Stimulated activated naive CD4-positive, alpha-beta T cell treated with Interleukin-2 at 50 U/mL for 16 hours (primary cell): ENCODE results near the gene SLC38A9.

Experiments
- DNase-seq: peaks from one replicate; lab custom pipeline; 2025; lab: John Stamatoyannopoulos, UW

Gene SLC38A9

DNA sequence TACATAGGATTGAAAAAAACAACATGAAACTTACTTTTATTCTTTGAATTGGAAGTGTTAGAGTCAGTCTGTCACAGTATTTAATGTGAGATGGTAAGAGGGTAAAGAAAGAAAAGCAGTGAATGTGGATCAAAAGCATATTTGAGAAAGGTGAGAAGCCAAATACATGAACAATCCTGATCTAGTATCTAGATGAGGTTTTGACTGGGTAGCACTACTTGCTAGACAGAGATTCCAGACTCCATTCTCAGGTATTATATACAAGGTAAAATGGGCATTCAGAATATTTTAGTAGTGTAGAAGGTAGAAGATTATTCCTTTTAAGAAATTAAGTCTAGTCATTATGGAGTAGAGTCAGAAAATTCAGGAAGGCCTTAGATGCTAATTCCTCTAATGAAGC lies 62.2 kb downstream of the SLC38A9 start:
- DNase-seq, result no peak

DNA sequence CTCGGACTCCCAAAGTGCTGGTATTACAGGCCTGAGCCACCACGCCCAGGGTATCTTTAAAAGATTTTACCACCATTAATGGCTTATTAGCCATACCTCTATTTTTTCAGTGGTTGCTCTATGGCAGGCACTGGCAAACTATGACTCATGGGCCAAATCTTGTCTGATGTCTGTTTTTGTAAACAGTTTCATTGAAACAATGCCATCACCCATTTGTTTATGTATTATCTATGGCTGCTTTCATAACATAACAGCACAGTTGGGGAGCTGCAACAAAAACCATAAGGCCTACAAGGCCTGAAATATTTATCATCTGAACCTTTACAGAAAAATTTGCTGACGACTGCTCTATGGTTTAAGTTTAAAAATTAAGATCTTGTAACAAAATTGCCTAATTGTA lies 66.8 kb downstream of the SLC38A9 start:
- no peak for DNase-seq

DNA sequence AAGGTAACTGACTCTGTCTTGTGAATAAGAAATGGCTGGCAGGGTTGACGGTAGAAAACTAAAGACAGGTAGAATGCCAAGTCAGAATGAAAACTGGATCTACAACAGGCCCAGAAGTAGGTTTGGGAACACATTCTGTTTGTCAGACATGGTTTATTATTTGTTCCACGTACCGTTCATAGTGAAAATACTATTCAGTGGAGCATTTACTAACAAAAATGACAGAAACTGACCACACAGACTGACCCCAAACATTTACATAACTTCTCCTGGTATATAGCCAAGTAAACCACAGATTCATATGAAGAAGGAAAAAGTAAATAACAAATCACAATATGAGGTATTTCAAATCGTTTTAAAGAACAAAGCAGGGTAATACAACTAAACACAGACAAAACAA lies 73.7 kb downstream of the SLC38A9 start:
- DNase-seq, result no peak

DNA sequence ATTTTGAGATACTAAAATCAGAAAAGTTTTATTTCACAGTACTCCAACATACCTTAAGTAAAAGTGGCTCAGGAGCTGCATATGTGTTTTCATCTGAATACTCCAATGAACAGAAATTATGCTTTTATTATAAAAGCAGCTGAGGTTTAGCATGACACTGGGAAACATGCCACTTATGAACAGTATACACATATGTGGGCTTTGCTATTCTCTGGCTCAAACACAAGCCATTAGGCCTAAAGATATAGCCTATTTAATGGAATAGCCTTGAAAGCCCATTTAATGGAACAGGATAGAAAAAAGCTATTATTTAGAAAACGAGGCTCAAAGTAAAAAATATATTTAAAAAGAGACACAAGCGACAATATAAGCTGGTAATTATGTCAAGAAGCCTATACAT lies 74.1 kb downstream of the SLC38A9 start:
- no peak for DNase-seq

DNA sequence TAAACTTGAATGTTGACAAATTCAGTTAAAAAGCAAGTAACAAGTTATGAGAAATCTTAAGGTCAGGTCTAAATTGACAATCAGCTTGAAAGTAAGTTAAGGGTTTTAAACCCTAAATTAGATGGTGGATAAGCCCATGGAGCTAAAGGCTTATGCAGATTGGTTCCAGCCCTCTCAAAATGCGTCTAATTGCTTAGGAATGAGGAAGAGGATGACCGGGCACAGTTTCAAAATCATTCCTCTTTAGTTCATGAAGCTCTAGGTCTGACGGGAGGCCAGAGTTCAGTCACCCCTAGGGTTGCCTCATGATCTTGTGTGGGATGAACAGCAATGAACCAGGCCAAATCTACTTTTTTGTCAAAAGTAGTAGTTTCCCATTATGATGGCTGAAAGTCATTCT lies 75.4 kb downstream of the SLC38A9 start:
- no peak for DNase-seq

DNA sequence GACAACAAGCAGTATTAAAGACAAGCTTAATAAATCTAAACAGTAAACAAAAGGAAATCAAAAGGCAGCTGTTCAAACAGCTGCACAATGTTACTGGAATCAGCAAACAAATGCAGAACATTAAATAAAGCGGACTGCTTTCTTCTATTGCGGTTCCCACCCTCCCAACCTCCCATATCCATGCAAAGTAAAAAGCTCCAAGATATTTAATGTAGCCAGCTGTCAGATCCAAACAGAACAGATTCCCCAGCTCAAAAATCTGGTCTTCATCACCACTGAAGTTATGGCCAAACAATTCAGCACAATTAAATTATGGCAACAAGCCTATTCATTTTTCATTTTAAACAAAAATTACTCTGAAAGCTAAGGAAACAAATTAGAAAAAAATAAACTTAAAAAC lies 75.9 kb downstream of the SLC38A9 start:
- no peak for DNase-seq

DNA sequence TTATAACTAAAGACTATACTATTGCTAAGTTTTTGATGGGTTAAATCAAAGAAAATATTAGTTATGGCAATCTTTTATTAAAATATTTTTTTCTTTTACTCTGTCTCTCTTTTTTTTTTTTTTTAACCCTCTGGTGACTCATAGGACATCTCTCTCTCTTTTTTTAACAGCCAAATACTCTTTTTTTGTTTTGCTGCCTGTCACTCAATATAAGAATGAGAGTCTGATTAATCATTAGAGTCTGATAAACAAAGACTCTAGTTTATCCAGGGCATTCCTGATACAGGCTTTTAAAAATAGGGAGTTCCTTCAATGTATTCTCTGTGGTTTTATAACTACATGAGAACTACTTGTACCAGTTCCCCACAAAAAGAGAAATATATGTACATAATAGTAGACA lies 77.3 kb downstream of the SLC38A9 start:
- no peak for DNase-seq

DNA sequence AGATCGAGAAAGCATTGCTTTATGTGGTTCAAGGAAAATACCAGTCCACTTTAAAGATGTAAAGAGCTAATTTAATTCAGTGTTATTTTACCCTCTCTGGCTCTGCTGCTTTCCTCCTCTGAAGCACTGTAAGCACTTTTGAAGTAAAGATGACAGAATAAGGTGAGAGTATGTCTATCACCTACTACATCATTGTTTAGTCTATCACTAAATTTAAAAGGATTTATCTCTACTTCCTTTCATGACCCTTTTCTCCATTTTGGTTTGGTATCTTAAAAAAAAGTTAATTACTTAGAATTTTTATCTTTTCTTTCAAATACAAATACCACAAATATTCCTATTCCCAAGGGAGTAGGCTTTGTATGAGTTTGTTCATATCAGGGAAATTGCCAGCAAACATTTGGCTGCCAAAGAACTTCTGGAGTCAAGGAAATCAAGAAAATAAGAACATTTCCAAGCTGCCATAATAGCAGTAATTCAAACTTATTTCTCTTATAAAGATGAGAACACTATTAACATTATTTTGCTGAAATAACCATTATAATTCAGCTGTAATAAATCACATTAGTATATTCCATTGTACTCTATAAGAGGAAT lies 77.8 kb downstream of the SLC38A9 start:
- no peak for DNase-seq

DNA sequence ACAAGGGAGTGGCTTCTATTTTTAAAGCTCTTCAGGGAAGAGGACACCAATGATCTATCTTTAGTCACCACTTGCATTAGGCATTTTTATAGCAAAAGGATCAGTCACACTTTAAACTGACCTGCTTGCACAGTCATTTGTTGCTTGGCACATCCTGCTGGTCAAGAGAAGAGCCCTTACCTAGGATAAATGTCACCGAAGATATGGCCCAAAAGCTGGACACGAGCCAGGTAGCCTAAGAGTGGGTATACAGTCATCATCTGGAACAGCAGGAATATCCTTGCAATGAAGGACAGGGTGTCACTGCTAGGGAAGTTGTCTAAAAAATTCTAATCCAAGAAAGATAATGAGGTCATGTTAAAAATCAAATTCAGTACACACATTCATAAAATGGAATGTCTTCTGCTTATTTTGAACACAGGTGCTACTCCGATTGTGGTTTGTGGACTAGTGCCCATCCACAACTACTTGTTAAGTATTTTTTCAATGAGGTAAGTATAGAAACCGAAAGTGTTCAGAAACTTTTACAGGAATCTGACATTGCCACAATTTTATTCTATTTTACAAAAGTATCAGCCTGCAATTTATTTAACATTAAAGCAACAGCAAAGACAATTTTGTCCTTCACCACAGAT lies 78.4 kb downstream of the SLC38A9 start:
- no peak for DNase-seq

DNA sequence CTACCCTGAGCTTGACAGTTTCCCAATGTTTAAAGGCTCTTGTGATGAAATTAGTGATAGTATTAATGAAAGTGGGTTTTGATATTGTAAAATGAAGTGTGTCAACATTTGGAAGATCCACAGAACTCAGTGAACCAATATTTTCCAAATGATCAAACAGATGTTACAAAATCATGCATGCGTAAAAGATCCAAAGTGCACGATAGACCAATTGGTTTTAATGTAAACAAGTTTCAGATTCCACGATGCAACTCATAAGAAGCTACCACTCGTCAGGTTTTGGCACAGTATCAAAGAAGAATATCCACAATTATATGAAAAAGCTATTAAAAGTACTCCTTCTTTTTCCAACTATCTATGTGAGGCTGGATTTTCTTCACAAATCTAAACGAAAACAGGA lies 82.3 kb downstream of the SLC38A9 start:
- DNase-seq, result no peak

DNA sequence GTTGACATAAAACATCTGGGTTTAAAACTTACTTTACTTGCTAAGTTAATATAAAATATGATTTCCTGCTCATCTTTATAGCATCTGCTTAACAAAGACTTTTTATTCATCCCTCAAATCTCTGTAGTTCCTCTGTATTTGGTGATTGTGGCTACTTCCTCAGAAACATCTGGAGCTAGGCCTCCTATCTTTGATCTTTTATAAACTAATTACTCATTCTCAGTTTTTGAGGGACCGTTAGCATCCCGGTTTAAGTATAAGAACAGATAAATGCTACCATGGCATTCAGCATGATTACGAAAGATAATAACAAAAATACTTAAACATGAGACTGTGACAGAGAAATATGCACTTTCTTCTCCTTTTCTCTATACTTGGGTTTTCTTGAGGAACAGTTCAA lies 85.3 kb downstream of the SLC38A9 start:
- no peak for DNase-seq

DNA sequence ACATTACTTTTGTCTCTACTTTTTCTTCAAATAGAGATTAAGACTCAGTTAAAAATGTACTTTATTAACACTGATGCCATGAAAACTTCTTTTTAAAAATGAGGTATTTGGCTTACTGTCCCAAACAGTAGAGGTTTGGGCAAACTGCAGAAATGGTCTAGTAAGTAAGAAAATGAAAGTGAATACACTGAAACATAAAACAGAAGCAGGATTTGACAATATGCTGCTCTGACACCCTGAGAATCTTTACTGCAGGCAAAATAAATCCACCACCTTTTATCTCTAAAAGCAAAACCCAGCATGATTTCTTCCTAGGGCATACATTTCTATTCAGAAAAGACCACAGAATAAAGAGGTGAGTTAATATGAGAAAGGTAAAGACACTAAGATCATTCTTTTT lies 86.2 kb downstream of the SLC38A9 start:
- no peak for DNase-seq

DNA sequence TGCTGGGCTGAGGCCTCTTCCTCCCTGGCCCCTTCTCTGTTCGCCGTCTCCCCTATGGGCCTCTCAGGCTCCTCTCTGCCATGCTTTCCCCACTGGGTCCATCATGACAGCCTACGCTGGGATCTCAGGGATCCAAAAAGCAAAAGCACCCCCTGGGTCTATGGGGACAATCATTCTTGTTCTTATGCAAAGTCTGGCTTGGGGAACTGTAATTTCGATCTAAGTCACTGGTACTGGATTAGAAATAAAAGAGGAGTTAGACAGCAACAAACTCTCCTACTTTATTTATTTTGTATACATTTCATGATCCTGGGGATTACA lies 86.6 kb downstream of the SLC38A9 start:
- no peak for DNase-seq

DNA sequence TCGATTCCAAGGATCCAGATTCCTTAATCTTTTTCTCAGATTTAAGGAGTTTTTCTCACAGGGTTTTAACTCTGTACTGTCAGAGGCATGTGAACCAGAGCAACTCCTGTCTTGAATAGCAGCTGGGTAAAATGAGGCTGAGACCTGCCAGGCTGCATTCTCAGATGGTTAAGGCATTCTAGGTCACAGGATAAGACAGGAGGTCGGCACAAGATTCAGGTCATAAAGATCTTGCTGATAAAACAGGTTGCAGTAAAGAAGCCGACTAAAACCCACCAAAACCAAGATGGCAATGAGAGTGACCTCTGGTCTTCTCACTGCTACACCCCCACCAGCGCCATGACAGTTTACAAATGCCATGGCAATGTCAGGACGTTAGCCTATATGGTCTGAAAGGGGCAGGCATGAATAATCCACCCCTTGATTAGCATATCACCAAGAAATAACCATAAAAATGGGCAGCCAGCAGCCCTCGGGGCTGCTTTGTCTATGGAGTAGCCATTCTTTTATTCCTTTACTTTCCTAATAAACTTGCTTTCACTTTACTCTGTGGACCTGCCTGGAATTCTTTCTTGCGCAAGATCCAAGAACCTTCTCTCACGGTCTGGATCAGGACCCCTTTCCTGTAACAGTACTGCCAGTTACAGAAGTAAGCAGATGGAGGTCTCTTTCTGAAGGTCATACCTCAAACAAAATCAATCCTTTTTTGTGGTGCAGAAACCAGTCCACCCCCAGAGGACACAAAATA lies 87.1 kb downstream of the SLC38A9 start:
- DNase-seq, result no peak

DNA sequence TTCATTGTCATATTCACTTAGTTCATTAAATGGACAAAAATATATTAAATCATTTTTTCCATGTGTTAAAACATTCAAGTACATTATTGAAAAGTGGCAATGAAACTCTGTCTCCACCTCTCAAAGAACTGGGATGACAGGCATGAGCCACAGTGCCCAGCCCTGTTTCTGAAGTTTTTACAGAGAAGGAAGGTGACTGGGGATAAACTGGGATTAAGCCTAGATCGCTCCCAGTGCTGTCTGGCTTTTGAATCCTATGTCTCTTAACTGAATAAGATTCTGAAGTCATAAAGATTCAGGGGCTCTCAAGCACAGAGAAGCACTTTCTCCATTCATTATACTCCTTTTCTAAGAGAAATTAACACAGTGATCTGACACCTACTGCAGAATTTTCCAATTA lies 88.3 kb downstream of the SLC38A9 start:
- no peak for DNase-seq

DNA sequence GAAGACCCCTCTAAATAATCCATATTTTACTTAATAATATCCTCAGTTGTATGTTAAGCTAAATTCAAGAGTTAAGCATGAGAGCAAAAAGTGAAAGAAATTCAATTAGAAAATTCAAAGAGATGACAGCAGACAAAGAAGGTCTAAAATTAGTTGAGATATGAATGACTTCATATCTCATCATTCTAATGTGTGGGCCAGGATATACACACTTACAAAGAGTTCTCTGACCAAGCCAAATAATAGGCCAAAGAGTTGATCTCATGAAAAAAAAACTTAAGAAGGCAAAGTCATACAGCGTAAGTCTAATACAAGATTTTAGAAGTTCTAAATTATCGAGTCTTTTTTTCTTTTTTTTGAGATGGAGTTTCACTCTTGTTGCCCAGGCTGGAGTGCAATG lies 89.7 kb downstream of the SLC38A9 start:
- no peak for DNase-seq

DNA sequence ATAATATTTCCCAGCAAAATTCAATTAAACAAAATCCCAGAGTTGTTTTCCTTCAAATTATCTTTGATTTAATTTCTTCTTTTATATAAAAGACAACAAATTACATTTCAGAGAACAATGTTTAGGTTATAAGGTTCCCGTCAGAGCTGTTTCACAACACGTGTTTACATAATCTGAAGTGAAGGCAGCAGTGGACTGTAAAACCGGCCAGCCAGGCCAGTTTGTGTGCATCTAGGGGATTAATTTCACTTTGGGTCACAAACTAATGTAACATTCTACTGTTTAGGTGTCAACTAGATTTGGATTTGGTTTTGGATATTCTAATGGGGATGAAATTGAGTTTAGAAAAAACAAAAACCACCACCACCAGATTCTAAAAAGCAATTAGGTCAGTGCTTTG lies 90.9 kb downstream of the SLC38A9 start:
- no peak for DNase-seq

DNA sequence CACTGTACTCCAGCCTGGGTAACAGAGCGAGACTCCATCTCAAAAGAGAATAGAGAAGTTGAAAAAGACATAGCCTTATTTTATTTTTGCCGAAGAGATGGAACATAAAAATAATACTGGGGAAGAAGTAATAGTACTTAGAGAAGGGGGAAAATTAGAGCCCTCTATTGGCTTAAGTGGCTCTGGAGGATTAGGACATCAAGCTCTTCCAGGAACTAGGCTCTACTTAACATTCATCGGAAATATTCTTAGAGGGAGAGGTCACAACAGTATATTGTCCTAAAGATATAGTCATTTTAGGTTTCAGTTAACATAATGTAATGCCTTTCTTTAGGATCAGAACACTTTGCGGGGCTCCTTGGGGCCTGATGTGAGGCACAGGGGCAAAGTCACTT lies 91.4 kb downstream of the SLC38A9 start:
- no peak for DNase-seq

DNA sequence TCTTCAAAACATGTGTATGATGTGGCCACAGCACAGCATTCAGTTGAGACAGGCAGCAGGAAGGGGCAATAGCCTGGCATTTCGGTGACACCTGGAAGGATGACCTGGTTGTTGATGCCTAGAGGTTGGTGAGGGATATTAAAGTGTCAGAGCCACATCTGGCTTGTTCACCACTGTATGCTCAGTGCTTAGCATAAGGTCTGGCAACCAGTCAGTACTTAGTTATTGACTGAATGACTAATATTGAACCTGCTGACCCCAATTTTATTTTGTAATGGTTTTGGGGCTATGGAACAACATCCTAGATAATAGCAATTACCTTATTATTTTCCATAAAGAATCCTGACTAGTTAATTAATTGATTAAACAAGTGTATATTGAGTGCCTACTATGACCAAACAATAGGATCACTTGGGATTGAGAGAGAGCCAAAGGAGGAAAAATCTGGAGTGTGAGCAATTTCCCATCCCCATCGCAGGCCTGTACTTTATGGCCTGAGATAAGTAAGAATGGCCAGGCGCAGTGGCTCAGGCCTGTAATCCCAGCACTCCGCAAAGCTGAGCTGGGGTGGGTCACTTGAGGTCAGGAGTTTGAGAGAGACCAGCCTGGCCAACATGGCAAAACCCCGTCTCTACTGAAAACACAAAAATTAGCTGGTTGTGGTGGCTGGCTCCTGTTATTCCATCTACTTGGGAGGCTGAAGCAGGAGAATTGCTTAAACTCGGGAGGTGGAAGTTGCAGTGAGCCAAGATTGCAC lies 91.9 kb downstream of the SLC38A9 start:
- DNase-seq, result no peak

DNA sequence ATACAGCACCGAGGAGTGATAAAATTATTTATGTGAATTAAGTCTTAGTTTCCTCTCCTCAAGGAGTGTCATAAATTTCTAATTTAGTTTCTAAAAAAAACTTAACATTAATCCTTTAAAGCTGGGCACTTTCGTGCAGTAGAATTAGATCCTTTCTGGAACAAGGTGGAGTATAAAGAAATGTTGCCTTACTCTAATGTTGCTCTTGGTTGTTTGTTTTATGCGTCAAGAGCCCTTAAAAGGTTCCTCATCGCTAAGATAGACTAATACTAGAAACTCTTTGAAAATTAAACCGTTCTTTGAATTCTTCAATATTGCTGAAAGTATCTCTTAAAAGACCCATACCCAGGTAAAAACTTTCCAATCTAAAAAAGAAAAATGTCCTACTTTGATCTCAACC lies 93.8 kb downstream of the SLC38A9 start:
- DNase-seq, result no peak

DNA sequence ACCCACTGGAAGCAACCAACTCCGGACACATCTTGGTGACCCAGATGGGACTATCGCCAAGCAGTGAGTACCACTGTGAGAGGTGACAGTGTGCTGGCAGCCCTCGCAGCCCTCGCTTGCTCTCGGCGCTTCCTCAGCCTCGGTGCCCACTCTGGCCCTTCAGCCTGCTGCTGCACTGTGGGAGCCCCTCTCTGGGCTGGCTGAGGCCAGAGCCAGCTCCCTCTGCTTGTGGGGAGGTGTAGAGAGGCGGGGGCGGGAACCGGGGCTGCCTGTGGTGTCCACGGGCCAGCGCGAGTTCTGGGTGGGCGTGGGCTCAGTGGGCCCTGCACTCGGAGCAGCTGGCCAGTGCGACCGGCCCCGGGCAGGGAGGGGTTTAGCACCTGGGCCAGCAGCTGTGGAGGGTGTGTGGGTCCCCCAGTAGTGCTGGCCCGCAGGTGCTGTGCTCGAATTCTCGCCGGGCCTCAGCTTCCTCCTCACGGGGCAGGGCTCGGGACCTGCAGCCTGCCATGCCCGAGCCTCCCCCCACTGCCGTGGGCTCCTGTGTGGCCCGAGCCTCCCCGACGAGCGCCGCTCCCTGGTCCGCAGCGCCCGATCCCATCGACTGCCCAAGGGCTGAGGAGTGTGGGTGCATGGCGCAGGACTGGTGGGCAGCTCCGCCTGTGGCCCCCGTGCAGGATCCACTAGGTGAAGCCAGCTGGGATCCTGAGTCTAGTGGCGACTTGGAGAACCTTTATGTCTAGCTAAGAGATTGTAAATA lies 98.8 kb downstream of the SLC38A9 start:
- DNase-seq, result no peak

DNA sequence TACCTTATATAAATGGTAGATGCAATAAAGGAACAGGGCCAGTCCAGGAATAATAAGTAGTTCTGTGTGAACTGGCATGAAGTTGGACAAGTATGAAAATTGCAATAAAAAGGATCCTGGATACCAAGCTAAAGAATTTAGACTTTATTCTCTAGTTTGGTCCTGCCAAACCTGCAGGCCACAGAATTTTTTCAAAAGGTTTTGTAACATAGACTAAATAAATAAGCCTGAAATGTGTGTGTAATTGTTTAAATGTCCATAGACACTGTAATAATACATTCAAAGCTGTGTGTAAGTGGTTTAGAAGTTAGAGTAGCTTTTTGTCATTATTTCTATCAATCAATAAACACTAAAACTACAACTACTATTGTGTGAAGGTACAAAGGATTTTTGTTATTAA lies 101.6 kb downstream of the SLC38A9 start:
- no peak for DNase-seq
